Measurements from ENCODE around the gene GALK1. TPM values are rescaled to one million over a fixed set of nuclear protein-coding genes. Genes with fewer than 3 reads are reported as not detected.

The GALK1 gene
- total RNA-seq, 2 experiments from 2014 or later = 46.1 to 53.7 TPM

DNA sequence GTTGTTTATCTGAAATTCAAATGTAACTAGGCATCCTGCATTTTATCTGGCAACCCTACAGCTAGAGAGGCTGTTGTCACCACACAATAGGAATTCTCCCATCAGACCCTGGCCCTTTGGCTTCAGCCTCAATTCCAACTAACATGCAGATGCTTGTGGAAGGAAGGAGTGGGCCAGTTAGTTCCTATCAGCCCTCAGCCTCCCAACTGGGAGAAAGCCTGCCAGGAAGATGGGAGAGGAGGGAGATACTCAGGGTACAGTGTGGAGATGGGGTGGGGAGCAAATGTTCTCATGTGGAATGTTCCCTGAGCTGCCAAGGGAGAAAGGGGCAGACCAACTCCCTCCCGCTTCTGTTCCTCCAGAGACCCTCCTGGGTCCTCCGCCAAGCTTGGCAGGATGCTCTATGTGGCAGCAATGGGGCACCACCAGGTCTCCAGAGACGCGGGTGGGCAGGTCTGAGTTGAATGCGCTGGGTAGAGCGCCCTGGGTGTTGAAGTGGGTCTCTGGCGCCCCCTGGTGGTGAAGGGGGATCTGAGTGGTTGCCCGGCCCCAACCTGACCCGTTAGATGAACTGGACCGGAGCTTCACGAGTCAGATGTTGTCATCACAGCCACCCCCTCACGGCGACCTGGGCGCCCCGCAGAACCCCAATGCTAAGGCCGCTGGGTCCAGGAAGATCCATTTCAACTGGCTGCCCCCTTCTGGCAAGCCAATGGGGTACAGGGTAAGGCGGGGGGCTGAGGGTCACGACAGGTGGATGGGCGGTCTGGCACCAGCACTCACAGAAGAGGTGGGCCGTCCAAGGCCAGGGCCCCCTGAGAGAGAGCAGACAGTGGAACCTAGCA lies 15.2 kb downstream of the GALK1 start:
- H3K36me3 Mint-ChIP-seq = no peaks in the 10 kb centered on the region
- CTCF ChIA-PET = interaction anchor here (0.6 to 12.8 kb wide), 52 partner anchors 9 to 338 kb away, joined by 3 to 428 read pairs (median 4); partner anchors contain the start of genes GALK1, ITGB4, LLGL2 and RECQL5
- H3K4me3 Mint-ChIP-seq = no peak overlapping the region
- ATAC-seq (peak; percentile 73), DNase-seq (peak; percentile 89)
- peaks cover 18% of the 10 kb centered on the region for H3K4me1 Mint-ChIP-seq
- H3K9me3 Mint-ChIP-seq (ENCODE audit: low read depth) = no peaks in the 10 kb centered on the region
- peaks cover 6% of the 10 kb centered on the region for H3K27me3 Mint-ChIP-seq
- no peak overlapping the region for H3K27ac Mint-ChIP-seq

DNA sequence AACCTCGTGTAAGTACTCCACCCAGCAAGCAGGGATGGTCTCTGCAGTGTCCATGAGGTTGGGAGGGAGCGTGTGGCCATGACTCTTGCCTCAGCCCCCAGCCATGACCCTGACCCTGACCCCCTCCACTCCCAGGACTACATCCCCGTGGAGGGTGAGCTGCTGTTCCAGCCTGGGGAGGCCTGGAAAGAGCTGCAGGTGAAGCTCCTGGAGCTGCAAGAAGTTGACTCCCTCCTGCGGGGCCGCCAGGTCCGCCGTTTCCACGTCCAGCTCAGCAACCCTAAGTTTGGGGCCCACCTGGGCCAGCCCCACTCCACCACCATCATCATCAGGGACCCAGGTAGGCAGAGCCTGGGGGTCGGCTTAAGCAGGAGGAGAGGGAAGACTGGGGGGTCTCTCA lies 16.3 kb downstream of the GALK1 start:
- Mint-ChIP-seq H3K27ac (no peak overlapping the region), H3K9me3 (ENCODE audit: low read depth) (no peaks in the 10 kb centered on the region), H3K36me3 (no peaks in the 10 kb centered on the region), H3K4me1 (peaks cover 13% of the 10 kb centered on the region), H3K27me3 (peaks cover 6% of the 10 kb centered on the region), H3K4me3 (no peak overlapping the region)
- CTCF ChIA-PET = interaction anchor here (1.0 to 12.8 kb wide), 29 partner anchors 10 to 326 kb away, joined by 3 to 428 read pairs (median 8); partner anchors contain the start of genes GALK1, ITGB4, RECQL5 and SAP30BP
- ATAC-seq (no peak), DNase-seq (no peak)

DNA sequence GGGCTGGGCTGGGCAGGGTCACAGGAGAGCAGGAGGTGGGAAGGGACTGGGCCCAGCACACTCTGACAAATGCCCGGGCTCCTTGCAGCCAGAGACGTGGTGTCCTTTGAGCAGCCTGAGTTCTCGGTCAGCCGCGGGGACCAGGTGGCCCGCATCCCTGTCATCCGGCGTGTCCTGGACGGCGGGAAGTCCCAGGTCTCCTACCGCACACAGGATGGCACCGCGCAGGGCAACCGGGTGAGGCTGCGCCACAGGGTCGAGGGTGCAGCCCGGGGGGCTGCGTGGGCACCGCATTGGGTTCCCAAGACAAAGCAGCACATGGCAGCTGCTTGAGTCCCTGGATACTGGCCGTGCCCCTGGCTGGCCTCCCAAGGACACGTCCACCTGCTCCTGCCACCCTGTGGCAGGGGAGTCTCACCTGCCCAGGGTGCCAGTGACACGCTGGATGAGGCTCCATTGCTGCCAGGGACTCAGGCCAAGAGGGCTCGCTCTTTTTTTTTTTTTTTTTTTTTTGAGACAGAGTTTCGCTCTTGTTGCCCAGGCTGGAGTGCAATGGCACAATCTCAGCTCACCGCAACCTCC lies 21.3 kb downstream of the GALK1 start:
- CTCF ChIA-PET = interaction anchor here (2.5 to 12.8 kb wide), 3 partner anchors 10 to 112 kb away, joined by 12 to 428 read pairs (median 218); partner anchors contain the start of gene SMIM5
- DNase-seq (no peak), ATAC-seq (no peak)
- Mint-ChIP-seq H3K36me3 (no peaks in the 10 kb centered on the region), H3K4me1 (peaks cover 3% of the 10 kb centered on the region), H3K4me3 (no peak overlapping the region), H3K9me3 (ENCODE audit: low read depth) (no peaks in the 10 kb centered on the region), H3K27me3 (peaks cover 6% of the 10 kb centered on the region), H3K27ac (no peak overlapping the region)

DNA sequence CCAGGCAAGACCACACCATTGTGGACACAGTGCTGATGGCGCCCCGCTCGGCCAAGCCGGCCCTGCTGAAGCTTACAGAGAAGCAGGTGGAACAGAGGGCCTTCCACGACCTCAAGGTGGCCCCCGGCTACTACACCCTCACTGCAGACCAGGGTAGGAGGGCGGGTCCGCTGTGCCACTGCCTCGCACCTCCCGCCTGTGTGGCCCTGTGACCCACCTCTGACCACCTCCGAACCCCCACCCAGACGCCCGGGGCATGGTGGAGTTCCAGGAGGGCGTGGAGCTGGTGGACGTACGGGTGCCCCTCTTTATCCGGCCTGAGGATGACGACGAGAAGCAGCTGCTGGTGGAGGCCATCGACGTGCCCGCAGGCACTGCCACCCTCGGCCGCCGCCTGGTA lies 22.7 kb downstream of the GALK1 start:
- Mint-ChIP-seq H3K4me1 (peaks cover 10% of the 10 kb centered on the region), H3K27ac (no peak overlapping the region), H3K4me3 (no peak overlapping the region), H3K9me3 (ENCODE audit: low read depth) (no peaks in the 10 kb centered on the region), H3K36me3 (no peaks in the 10 kb centered on the region), H3K27me3 (no peaks in the 10 kb centered on the region)
- DNase-seq = no peak
- no peak for ATAC-seq
- CTCF ChIA-PET = interaction anchor here (1.1 to 12.8 kb wide), 3 partner anchors 11 to 109 kb away, joined by 4 to 428 read pairs (median 7); partner anchors contain the start of gene SMIM5

DNA sequence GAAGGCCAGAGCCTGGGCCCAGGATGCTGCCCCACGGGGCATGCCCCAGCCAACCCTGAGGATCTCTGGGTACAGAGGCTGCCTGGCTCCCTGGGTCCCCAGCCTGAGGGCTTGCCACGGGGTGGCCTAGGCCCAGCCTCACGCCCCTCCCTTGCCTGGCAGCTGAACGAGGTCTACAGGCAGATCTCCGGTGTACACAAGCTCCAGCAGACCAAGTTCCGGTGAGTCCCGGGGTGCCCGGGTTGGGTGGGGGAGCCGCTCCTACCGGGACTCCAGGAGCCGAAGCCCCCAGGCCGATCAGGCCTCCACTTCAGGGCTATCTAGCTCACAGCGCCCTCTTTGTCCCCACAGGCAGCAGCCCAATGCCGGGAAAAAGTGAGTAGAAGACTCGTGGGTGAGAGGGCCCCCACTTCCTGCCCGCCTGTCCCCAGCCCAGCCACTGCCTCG lies 24.3 kb downstream of the GALK1 start:
- Mint-ChIP-seq H3K4me1 (peaks cover 10% of the 10 kb centered on the region), H3K27me3 (no peaks in the 10 kb centered on the region), H3K9me3 (ENCODE audit: low read depth) (no peaks in the 10 kb centered on the region), H3K27ac (no peak overlapping the region), H3K36me3 (no peaks in the 10 kb centered on the region), H3K4me3 (no peak overlapping the region)
- no peak for ATAC-seq
- DNase-seq = no peak
- CTCF ChIA-PET = interaction anchor here (1.0 to 4.1 kb wide), 3 partner anchors 8 to 12 kb away, joined by 3 to 26 read pairs (median 5); no protein-coding TSS in a partner anchor

DNA sequence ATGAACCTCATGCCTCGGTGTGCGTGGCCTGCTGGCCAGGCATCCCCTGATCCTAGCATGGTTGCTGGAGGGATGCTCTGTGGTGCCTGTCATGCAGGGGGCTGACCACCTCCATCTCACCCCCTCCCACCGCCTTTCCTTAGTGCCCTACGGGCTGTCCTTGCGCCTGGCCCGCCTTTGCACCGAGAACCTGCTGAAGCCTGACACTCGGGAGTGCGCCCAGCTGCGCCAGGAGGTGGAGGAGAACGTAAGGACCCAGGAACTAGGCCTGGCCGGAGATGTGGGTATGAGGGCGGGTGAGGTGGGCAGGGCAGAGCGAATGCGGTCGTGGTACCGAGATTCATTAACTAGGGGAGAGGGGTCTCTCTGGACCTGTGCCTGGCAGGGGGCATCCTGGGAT lies 24.8 kb downstream of the GALK1 start:
- Mint-ChIP-seq H3K4me3 (no peak overlapping the region), H3K27me3 (no peaks in the 10 kb centered on the region), H3K9me3 (ENCODE audit: low read depth) (no peaks in the 10 kb centered on the region), H3K4me1 (peaks cover 10% of the 10 kb centered on the region), H3K27ac (no peak overlapping the region), H3K36me3 (no peaks in the 10 kb centered on the region)
- ATAC-seq (no peak), DNase-seq (no peak)
- CTCF ChIA-PET = interaction anchor here (1.2 to 4.1 kb wide), 3 partner anchors 9 to 13 kb away, joined by 3 to 41 read pairs (median 26); no protein-coding TSS in a partner anchor

DNA sequence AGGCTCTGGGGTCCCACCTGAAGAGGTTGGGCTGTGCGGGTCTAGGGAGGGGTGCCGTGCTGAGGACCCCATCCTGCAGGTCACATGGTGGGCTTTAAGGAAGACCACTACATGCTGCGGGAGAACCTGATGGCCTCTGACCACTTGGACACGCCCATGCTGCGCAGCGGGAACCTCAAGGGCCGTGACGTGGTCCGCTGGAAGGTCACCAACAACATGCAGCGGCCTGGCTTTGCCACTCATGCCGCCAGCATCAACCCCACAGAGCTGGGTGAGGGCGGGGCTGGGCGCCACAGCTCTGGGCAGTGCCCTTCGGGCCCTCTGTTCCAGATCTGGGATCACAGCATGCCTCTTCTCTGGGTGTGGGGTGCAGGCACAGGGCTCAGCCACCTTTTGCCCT lies 25.2 kb downstream of the GALK1 start:
- H3K27me3 Mint-ChIP-seq = no peaks in the 10 kb centered on the region
- ATAC-seq = no peak

DNA sequence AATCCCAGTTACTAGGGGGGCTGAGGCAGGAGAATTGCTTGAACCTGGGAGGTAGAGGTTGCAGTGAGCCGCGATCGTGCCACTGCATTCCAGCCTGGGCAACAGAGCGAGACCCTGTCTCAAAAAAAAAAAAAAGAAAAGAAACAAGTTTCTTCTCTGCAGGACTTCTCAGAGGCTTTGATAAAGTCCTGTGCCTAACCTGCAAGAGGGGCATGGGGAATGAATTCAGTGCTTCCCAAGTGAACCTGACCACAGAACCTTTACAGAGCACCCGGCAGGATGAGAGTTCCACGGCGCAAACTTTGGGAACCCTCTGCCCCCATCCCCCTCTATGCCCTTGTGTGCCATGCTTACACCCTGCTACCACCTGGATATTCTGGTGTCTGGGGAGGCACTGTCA lies 25.8 kb downstream of the GALK1 start:
- ATAC-seq = no peak
- no peak overlapping the region for H3K4me3 Mint-ChIP-seq
- CTCF ChIA-PET = interaction anchor here (1.4 to 4.1 kb wide), 6 partner anchors 8 to 106 kb away, joined by 3 to 41 read pairs (median 10); partner anchors contain the start of genes GALK1 and SMIM5
- no peak overlapping the region for H3K27ac Mint-ChIP-seq
- no peaks in the 10 kb centered on the region for H3K27me3 Mint-ChIP-seq
- no peaks in the 10 kb centered on the region for H3K36me3 Mint-ChIP-seq
- no peak for DNase-seq
- no peaks in the 10 kb centered on the region for H3K9me3 Mint-ChIP-seq (ENCODE audit: low read depth)
- peaks cover 14% of the 10 kb centered on the region for H3K4me1 Mint-ChIP-seq

More for the DNA sequence above, 25.2 kb downstream of the GALK1 start:
- Mint-ChIP-seq H3K4me3 (no peak overlapping the region), H3K27ac (no peak overlapping the region), H3K4me1 (peaks cover 11% of the 10 kb centered on the region), H3K36me3 (no peaks in the 10 kb centered on the region), H3K9me3 (ENCODE audit: low read depth) (no peaks in the 10 kb centered on the region)
- DNase-seq = no peak
- CTCF ChIA-PET = interaction anchor here (2.9 to 4.1 kb wide), 2 partner anchors 9 to 13 kb away, joined by 26 to 41 read pairs; no protein-coding TSS in a partner anchor

DNA sequence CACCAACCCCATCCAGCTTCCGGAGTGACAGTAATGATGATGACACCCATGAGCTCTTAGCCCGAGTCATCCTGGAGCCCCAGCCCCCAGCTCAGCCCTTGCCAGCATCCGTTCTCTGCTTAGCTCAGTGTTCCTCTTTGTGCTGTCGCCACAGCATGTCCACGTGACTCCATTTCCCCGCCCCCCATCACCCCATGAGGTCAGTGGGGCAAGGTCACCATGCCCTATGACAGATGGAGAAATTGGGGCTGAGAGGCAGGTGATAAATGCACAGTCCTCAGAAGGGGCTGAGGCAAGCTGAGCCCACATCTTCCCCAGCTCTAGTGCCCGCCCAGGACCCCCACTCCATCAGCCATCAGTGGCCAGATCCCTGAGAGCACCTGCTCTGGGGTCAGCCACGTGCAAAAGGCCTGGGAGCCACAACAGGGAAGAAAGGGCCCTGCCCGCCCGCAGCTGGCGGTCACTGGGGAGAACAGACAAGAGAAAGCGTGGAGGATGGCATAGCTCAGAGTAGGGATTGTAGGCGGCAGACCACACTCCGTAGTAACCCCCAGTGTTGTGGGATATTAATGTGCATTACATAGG lies 26.7 kb downstream of the GALK1 start:
- Mint-ChIP-seq H3K9me3 (ENCODE audit: low read depth) (no peaks in the 10 kb centered on the region), H3K4me3 (no peak overlapping the region), H3K36me3 (no peaks in the 10 kb centered on the region), H3K27ac (peak overlapping the region; percentile 72), H3K4me1 (peaks cover 14% of the 10 kb centered on the region), H3K27me3 (no peaks in the 10 kb centered on the region)
- CTCF ChIA-PET = interaction anchor here (0.8 to 4.1 kb wide), 10 partner anchors 8 to 105 kb away, joined by 3 to 41 read pairs (median 4); partner anchors contain the start of genes GALK1 and SMIM5
- DNase-seq (peak; percentile 82), ATAC-seq (peak; percentile 79)

DNA sequence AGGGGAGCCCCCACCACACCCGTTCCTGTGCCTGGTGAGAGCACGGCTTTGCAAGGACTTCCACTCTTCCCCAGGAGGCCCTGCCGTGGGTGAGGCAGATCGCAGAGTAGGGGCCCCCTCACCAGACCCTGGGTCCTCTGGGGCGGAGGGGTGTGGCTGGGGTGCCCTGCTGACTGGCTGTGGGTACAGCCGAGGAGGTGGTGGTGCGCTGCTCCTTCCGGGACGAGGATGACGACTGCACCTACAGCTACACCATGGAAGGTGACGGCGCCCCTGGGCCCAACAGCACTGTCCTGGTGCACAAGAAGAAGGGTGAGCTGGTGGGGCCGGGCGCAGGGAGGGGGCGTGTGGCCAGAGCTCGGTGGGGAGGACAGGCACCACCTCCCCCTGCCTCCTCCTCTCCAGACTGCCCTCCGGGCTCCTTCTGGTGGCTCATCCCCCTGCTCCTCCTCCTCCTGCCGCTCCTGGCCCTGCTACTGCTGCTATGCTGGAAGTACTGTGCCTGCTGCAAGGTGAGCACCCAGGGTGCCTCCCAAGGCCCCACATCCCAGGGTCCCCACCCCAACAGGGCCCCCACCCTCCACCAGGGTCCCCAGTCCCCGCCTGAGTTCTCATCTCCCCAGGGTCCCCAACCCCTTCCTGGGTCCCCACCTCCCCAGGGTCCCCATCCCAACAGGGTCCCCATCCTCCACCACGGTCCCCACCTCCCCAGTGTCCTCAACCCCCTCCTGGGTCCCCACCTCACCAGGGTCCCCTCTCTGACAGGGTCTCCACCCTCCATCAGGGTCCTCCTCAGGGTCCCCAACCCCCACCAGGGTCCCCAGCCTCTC lies 27.6 kb downstream of the GALK1 start:
- H3K27ac Mint-ChIP-seq = no peak overlapping the region
- no peak overlapping the region for H3K4me3 Mint-ChIP-seq

DNA sequence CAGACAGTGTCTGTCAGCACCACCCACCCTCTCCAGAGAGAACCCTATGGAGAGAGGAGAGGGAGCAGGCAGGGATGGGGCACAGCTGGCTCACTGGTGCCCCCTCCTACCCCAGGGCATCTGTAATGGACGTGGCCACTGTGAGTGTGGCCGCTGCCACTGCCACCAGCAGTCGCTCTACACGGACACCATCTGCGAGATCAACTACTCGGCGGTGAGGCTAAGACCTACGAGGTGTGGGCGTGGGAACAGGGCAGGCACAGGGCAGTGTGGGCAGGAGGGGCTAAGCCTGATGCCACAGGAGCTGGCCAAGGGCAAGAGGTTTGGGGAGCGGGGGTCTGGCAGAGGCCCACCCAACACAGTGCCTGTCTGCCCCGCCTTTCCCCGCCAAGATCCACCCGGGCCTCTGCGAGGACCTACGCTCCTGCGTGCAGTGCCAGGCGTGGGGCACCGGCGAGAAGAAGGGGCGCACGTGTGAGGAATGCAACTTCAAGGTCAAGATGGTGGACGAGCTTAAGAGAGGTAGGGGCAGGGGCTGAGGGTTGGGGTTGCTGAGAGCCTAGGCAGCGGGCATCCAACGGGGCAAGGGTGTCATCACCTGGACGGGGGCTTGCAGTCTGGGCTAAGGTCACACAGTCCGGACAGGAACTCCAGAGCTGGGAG lies 28.7 kb downstream of the GALK1 start:
- peaks cover 14% of the 10 kb centered on the region for H3K4me1 Mint-ChIP-seq
- no peak overlapping the region for H3K27ac Mint-ChIP-seq
- no peaks in the 10 kb centered on the region for H3K27me3 Mint-ChIP-seq
- CTCF ChIA-PET = interaction anchor here (3.5 to 4.9 kb wide), 2 partner anchors 13 to 17 kb away, joined by 14 to 33 read pairs; no protein-coding TSS in a partner anchor
- ATAC-seq (no peak), DNase-seq (no peak)
- H3K4me3 Mint-ChIP-seq = no peak overlapping the region
- no peaks in the 10 kb centered on the region for H3K9me3 Mint-ChIP-seq (ENCODE audit: low read depth)
- H3K36me3 Mint-ChIP-seq = no peaks in the 10 kb centered on the region

More for the DNA sequence above, 27.6 kb downstream of the GALK1 start:
- H3K27me3 Mint-ChIP-seq = no peaks in the 10 kb centered on the region
- DNase-seq = no peak
- H3K9me3 Mint-ChIP-seq (ENCODE audit: low read depth) = no peaks in the 10 kb centered on the region
- ATAC-seq = no peak
- H3K4me1 Mint-ChIP-seq = peaks cover 14% of the 10 kb centered on the region
- H3K36me3 Mint-ChIP-seq = no peaks in the 10 kb centered on the region
- CTCF ChIA-PET = interaction anchor here (0.9 to 4.9 kb wide), 9 partner anchors 9 to 104 kb away, joined by 3 to 41 read pairs (median 14); partner anchors contain the start of genes GALK1 and SMIM5

Data from activated CD8-positive, alpha-beta memory T cell treated with anti-CD3 and anti-CD28 coated beads, Interleukin-2, amount 10 ng/mL, durations not matched to agents 7 days and 5 days (primary cell).